NT2/D1 (cell line): ENCODE data around the gene MCCD1.

ENCODE experiments used
- DNase-seq: peaks from one replicate; pipeline ENCODE4 v3.0.0-alpha.2; 2011; ENCODE audit warnings: low read depth, low spot score
- H3K27me3 ChIP-seq: 2 replicates; pipeline ENCODE4 v1.6.0; 2011; ENCODE audit warnings: mild to moderate bottlenecking; ENCODE audit not compliant: insufficient read length, insufficient read depth
- H3K36me3 ChIP-seq: 2 replicates; pipeline ENCODE4 v1.6.1; 2011; ENCODE audit warnings: mild to moderate bottlenecking, low read length, mixed read lengths; ENCODE audit not compliant: insufficient read depth, insufficient read length
- H3K4me1 ChIP-seq: 2 replicates; pipeline ENCODE4 v1.5.1; 2011; ENCODE audit not compliant: insufficient read depth, insufficient read length
- H3K4me3 ChIP-seq: 2 replicates; pipeline ENCODE4 v1.5.1; 2011; ENCODE audit warnings: low read depth; ENCODE audit not compliant: insufficient read length
- H3K9ac ChIP-seq: 2 replicates; pipeline ENCODE4 v1.6.0; 2011; ENCODE audit warnings: low read depth; ENCODE audit not compliant: insufficient read length
- H3K9me3 ChIP-seq: 2 replicates; pipeline ENCODE4 v1.5.1; 2011; ENCODE audit warnings: mild to moderate bottlenecking, low read length; ENCODE audit not compliant: insufficient read depth
- SUZ12 ChIP-seq: IDR thresholded peaks from 2 replicates; pipeline ENCODE4 v1.6.1; 2011; ENCODE audit not compliant: insufficient read length, insufficient read depth; ENCODE audit errors: extremely low read depth
- YY1 ChIP-seq: IDR thresholded peaks from 2 replicates; pipeline ENCODE4 v1.6.1; 2011; ENCODE audit not compliant: insufficient read length, insufficient read depth
- ZNF274 ChIP-seq: IDR thresholded peaks from 2 replicates; pipeline ENCODE4 v1.6.1; 2011; ENCODE audit warnings: mild to moderate bottlenecking, low read depth, low read length

The MCCD1 gene

DNA sequence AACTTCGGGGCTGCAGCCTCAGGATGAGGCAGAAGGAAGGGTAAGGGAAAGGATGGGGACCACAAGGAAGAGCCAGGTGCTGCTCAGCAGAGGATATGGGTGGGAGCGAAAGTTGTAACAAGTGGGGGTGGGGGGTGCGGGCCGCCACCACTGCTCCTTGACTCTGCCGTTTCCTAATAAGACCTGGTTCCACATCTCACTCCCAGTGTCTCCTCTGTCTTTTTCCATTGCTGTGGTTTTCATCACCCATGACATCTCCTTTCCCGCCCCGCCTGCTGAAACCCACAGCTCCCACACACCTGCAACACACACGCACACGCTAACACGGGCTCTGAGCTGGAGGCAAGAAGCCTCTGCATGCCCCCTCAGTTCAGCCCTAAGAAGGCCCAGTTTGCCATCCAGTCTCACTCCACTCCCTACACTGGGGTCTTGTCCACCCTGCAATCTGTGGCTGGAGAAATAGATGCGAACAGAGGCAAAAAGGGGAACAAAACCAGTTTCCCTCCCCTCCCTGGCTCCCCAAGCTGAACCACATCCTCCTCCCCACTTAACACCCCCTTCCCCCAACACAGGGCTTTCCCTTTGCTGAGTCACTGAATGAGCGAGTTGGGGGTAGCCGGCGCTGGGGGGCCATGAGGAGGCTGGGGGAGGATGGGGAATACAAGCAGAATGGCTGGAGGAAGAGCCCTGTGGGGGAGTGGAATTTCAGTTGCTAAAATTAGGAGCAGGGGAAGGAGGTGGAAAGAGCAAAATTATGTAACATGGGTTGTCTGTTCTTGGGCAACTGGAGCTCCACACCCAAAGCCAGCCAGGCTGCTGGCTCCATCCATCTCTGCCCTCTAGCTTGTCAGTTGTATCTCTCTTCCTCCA lies 30.1 kb downstream of the MCCD1 start:
- Histone ChIP-seq H3K4me1 (peaks cover 6% of the 10 kb centered on the region), H3K9ac (no peak overlapping the region), H3K4me3 (no peak overlapping the region)

DNA sequence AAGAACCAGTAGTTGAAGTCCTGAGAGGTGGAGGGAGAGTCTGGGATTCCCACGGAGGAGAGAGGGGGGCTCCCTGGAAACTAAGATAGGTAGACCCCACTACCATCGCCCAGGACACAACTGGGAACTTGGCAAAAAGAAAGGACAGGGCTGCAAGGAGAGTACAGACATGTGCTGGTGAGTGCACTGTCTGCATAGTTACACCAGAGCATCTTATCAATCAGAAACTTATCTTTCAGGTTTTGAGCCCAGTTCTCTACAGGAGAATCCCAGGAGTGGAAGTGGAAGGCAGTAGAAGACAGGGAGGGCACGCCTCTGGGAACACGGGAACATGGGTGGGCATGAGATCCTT lies 30.8 kb downstream of the MCCD1 start:
- Histone ChIP-seq H3K9me3 (no peaks in the 10 kb centered on the region), H3K4me3 (no peak overlapping the region), H3K4me1 (peaks cover 6% of the 10 kb centered on the region), H3K9ac (no peak overlapping the region), H3K27me3 (no peaks in the 10 kb centered on the region), H3K36me3 (peaks cover 37% of the 10 kb centered on the region)
- no peak for DNase-seq
- no peak for TF ChIP-seq SUZ12
- no peak for TF ChIP-seq ZNF274
- TF ChIP-seq YY1 = no peak

More for the DNA sequence above, 30.1 kb downstream of the MCCD1 start:
- no peaks in the 10 kb centered on the region for H3K27me3 ChIP-seq
- DNase-seq = no peak
- TF ChIP-seq YY1 (no peak), ZNF274 (no peak), SUZ12 (no peak)
- peaks cover 38% of the 10 kb centered on the region for H3K36me3 ChIP-seq
- no peaks in the 10 kb centered on the region for H3K9me3 ChIP-seq

DNA sequence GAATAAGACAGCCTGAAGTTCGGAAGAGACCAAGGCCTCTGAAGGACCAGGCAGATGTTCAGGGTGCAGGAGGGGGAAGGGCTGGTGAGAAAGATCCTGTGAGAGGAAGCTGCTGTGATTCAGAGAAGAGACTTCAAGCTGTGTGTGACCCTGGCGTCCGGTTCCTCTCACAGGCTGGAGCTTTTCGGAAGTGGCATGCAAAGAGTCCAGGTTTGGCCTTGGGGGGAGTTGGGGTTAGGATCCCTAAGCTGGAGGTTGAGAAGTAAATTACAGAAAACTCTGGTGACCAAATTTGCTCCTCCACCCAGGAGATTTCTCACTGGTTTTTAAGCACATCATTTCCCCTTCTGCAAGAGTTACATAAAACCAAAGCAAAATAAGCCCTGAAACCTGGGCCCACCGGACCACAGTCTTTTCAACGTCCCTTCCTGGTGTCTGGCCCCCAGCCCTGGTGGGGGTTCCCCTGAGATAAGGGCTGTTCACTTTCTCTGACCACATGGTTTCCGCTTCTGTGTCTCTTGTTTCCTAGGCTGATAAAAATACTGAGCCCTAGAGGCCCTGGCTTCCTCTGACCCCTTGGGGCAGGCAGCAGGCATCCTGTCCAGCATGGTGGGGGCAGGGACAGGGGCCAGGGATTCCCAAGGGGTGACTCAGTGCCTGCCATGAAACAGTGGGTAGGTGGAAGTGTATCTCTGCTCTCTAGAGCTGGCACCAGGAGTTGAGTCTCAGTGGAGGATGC lies 31.4 kb downstream of the MCCD1 start:
- no peaks in the 10 kb centered on the region for H3K27me3 ChIP-seq
- H3K4me3 ChIP-seq = no peak overlapping the region
- TF ChIP-seq YY1 (no peak), ZNF274 (no peak), SUZ12 (no peak)
- H3K4me1 ChIP-seq = peaks cover 6% of the 10 kb centered on the region
- no peaks in the 10 kb centered on the region for H3K9me3 ChIP-seq
- H3K9ac ChIP-seq = no peak overlapping the region
- no peak for DNase-seq
- H3K36me3 ChIP-seq = peaks cover 34% of the 10 kb centered on the region

DNA sequence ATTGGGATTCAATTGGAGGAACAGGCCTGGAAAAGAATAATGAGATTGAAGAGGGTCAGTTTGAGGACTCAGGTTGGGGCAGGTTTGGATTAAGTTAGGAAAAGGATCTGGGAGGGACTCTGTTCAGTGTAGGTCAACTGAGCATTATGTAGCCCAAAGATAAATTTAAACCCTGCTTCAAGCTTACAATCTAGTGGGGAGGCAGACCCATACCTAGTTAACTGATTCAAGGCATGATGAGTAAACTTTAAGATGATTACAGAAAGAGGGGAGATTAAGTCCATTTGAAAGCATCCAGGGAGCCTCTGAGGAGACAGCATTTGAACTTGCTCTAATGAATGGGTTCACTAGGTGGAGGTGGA lies 31.9 kb downstream of the MCCD1 start:
- peaks cover 34% of the 10 kb centered on the region for H3K36me3 ChIP-seq
- no peak overlapping the region for H3K9ac ChIP-seq
- TF ChIP-seq YY1 = no peak
- TF ChIP-seq SUZ12 = no peak
- TF ChIP-seq ZNF274 = no peak
- peaks cover 6% of the 10 kb centered on the region for H3K4me1 ChIP-seq
- H3K27me3 ChIP-seq = no peaks in the 10 kb centered on the region
- no peak for DNase-seq
- no peak overlapping the region for H3K4me3 ChIP-seq
- H3K9me3 ChIP-seq = no peaks in the 10 kb centered on the region

DNA sequence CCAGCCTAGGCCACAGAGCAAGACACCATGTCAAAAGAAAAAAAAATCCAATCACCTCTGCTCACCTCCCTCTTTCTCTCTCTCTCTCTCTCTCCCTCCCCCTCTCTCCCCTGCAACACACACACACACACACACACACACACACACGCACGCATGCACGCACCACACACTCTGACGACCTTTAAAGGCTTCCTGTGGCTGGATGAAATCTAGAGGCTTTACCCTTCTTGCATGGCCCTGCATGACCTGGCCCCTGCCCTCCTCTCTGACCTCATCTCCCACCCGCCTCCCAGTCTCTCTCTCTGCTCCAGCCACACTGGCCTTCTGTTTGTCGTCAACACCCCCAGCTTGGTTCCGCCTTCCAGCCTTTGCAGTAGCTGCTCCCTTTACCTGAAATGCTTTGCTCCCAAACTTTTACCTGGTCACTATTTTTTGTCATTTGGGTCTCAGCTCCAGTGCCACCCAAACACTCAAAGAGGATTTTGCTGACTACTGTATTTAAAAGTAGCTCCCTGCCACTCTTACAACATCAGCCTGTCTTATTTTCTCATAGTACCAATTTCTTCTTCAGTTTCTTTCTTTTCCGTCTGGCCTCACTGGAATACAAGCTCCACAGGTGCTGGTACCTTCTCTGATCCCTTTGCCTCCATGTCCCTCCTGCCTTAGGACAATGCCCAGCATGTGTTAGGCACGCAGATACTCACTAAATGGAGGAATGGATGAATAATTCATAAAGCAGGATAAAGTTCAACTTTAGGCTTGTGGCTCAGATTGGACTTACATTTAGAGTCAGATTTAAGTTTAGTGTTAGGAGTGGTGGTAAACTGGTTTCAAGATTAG lies 39.0 kb downstream of the MCCD1 start:
- no peaks in the 10 kb centered on the region for H3K36me3 ChIP-seq
- no peak for DNase-seq
- no peak overlapping the region for H3K4me3 ChIP-seq
- H3K9me3 ChIP-seq = no peaks in the 10 kb centered on the region
- TF ChIP-seq YY1 (no peak), SUZ12 (no peak), ZNF274 (no peak)
- H3K4me1 ChIP-seq = peaks cover 7% of the 10 kb centered on the region
- H3K9ac ChIP-seq = no peak overlapping the region
- H3K27me3 ChIP-seq = no peaks in the 10 kb centered on the region

DNA sequence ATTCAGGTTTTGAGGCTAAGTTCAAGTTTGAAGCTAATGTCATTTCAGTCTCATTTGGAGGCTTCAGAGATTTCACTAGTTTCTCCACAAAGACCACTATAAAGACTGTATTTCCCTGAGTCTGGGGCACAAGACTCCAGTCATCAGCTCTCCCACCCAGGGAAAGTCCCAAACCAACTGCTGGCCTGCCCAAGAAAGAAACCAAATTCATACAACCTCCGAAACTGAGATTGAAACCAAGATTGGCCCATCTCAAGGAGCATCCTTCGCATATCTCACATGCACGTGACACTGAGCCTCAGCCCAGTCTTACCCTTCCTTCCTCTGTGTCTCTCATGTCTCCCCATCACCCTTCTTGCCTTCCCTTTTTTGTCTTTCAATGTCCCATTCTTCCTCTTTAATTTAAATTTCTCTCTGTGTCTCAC lies 39.8 kb downstream of the MCCD1 start:
- Histone ChIP-seq H3K4me3 (no peak overlapping the region), H3K4me1 (peaks cover 9% of the 10 kb centered on the region), H3K36me3 (no peaks in the 10 kb centered on the region), H3K9me3 (no peaks in the 10 kb centered on the region), H3K9ac (no peak overlapping the region), H3K27me3 (no peaks in the 10 kb centered on the region)
- DNase-seq = no peak
- no peak for TF ChIP-seq YY1
- no peak for TF ChIP-seq SUZ12

DNA sequence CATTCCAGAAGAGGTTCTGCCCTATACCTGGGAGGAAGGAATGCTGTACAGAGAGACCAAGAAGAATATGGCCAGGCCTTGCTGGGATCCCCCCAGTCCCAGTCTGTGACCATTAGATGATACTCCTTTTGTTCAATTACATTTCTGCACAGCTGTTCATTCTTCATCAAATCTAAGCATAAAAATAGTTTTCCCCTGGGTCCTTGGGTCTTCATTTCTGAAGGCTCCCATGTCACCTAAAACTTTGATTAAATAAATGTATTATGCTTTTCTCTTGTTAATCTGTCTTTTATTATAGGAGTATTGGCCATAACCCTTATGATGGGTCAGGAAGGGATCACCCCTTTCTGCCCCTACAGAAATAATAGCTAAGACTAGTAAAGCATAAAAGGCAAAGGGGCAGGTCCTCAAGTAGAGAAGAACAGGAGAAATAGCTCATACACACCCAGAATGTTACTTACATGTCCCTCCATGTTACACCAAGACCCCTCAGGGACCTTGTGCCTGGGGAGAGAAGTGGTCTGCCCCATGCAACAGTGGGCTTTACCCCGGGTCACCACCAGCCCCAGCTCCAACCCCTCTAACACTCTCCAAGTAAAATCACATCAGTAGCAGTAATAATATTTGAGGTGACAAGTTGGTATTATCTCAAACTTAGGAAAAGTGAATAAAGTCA lies 41.2 kb downstream of the MCCD1 start:
- peaks cover 12% of the 10 kb centered on the region for H3K4me1 ChIP-seq
- no peak overlapping the region for H3K9ac ChIP-seq
- no peaks in the 10 kb centered on the region for H3K27me3 ChIP-seq
- H3K36me3 ChIP-seq = no peaks in the 10 kb centered on the region
- H3K9me3 ChIP-seq = no peaks in the 10 kb centered on the region
- no peak for TF ChIP-seq ZNF274
- no peak for TF ChIP-seq YY1
- no peak for TF ChIP-seq SUZ12
- H3K4me3 ChIP-seq = no peak overlapping the region
- DNase-seq = no peak
